Breast epithelium (tissue), 4 donors: Measurements from ENCODE around the gene MARCHF3. TPM values are rescaled to one million over a fixed set of nuclear protein-coding genes. Genes with fewer than 3 reads are reported as not detected.

Source experiments
- DNase-seq, 2 donors: peaks; one replicate each; pipeline ENCODE4 v3.0.0-alpha.2; 2019; ENCODE audit warnings: low spot score in 2 of 2
- H3K27ac ChIP-seq, 2 donors: fragments of 200-600 bp; sonication (generic) in 1 of 2; one replicate each; pipeline ENCODE4 v1.5.1; 2016 to 2019; ENCODE audit warnings: mild to moderate bottlenecking in 1 of 2
- H3K27me3 ChIP-seq, 2 donors: fragments of 200-600 bp; sonication (generic) in 1 of 2; one replicate each; pipeline versions ENCODE4 v1.5.1 to v1.6.0; 2017 to 2019; ENCODE audit warnings: control low read depth in 1 of 2, mild to moderate bottlenecking in 1 of 2
- H3K36me3 ChIP-seq: fragments of 200-600 bp; one replicate; pipeline ENCODE4 v1.5.1; 2019
- H3K4me1 ChIP-seq, 2 donors: fragments of 200-600 bp; sonication (generic); one replicate each; pipeline ENCODE4 v1.5.1; 2016 to 2019; ENCODE audit warnings: control low read depth in 1 of 2
- H3K4me3 ChIP-seq, 3 donors: fragments of 200-600 bp; sonication (generic); 1 replicate in 2 of 3; 2 replicates in 1 of 3; pipeline ENCODE4 v1.5.1; 2016 to 2019; ENCODE audit warnings: mild to moderate bottlenecking in 3 of 3, moderate library complexity in 2 of 3
- H3K9me3 ChIP-seq, 2 donors: fragments of 200-600 bp; sonication (generic) in 1 of 2; one replicate each; pipeline ENCODE4 v1.5.1; 2016 to 2019; ENCODE audit warnings: control low read depth in 1 of 2
- CTCF ChIP-seq, 3 donors: fragments of 450-650 bp; IDR thresholded peaks; one replicate each; pipeline ENCODE4 v1.5.1; 2016 to 2017; ENCODE audit warnings: antibody characterized with exemption in 3 of 3, mild to moderate bottlenecking in 3 of 3, moderate library complexity in 3 of 3
- POLR2A ChIP-seq: fragments of 450-650 bp; IDR thresholded peaks from one replicate; pipeline ENCODE4 v1.6.1; 2016; ENCODE audit warnings: antibody characterized with exemption, mild to moderate bottlenecking, moderate library complexity
- POLR2AphosphoS5 ChIP-seq, 3 donors: sonication (generic); formaldehyde crosslinking; IDR thresholded peaks; one replicate each; pipeline ENCODE4 v1.6.1; 2017; ENCODE audit warnings: antibody characterized with exemption in 3 of 3
- intact Hi-C: fragments of 100-400 bp; cut with DNase I; formaldehyde crosslinking; loops from one replicate; pipeline ENCODE4 v1.15.1; 2023; ENCODE audit warnings: low total_unique reads
- total RNA-seq, 3 donors: library from RNA; depleted of rRNA; stranded (reverse); fragments of >200 nt; gene quantifications; one replicate each; pipeline ENCODE4 v1.1.0, GENCODE V29; 2016

The MARCHF3 gene
- total RNA-seq, 3 donors from 2014 or later: 7.5 to 16.1 (median 11.6) TPM

- H3K36me3 ChIP-seq: no peaks in the 10 kb centered on the region
- TF ChIP-seq POLR2A (no peak), CTCF (IDR thresholded peaks at IDR 0.05) (no peak), POLR2AphosphoS5 (IDR thresholded peaks at IDR 0.05) (no peak)
- intact Hi-C loops: no loop called here
- no peak overlapping the region for H3K27ac ChIP-seq
- H3K4me3 ChIP-seq: no peak overlapping the region
- H3K4me1 ChIP-seq: no peaks in the 10 kb centered on the region
- no peak for DNase-seq
- no peaks in the 10 kb centered on the region for H3K9me3 ChIP-seq
- no peaks in the 10 kb centered on the region for H3K27me3 ChIP-seq
These were observed 58.1 kb downstream of the MARCHF3 start for GRCh38 chr5:126972062-126972895.

DNA sequence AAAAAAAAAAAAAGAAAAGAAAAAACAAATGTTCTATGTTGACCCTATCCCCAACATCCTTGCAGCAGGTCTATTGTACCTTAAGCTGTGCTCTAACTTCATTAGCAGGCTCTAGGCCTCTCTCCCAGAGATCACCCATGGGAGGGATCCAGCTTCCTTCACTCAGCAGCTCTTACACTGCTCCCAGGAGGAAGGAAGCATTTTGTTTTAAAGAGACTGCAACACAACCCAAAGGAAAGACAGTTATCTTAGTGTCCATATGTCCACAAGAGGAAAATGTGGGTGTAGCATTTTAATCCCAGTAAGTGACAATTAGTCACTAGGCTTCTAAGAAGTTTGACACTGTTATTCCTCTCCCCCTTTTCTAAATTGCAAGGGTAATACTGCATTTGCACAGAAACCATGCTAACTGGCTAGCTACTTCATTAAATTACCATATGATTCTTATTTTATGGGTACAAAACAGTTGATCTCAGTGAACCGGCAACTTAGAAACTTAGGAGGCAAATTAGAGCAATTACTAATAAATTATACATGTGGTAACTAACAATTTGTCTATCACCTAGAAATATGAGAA is 58.8 kb downstream of the MARCHF3 start:
- Histone ChIP-seq H3K4me1 (no peaks in the 10 kb centered on the region), H3K27me3 (no peaks in the 10 kb centered on the region), H3K36me3 (no peaks in the 10 kb centered on the region), H3K27ac (no peak overlapping the region), H3K4me3 (no peak overlapping the region), H3K9me3 (no peaks in the 10 kb centered on the region)
- intact Hi-C loops: no loop called here
- DNase-seq: no peak
- TF ChIP-seq CTCF (IDR thresholded peaks at IDR 0.05) (no peak), POLR2A (no peak), POLR2AphosphoS5 (IDR thresholded peaks at IDR 0.05) (no peak)

GRCh38 chr5:126970517-126971017 is 59.8 kb downstream of the MARCHF3 start:
- Histone ChIP-seq H3K4me3 (no peak overlapping the region), H3K4me1 (no peaks in the 10 kb centered on the region), H3K27me3 (no peaks in the 10 kb centered on the region), H3K9me3 (no peaks in the 10 kb centered on the region), H3K27ac (no peak overlapping the region), H3K36me3 (no peaks in the 10 kb centered on the region)
- intact Hi-C loops: no loop called here
- DNase-seq: no peak
- TF ChIP-seq POLR2A (no peak), CTCF (IDR thresholded peaks at IDR 0.05) (no peak), POLR2AphosphoS5 (IDR thresholded peaks at IDR 0.05) (no peak)

DNA sequence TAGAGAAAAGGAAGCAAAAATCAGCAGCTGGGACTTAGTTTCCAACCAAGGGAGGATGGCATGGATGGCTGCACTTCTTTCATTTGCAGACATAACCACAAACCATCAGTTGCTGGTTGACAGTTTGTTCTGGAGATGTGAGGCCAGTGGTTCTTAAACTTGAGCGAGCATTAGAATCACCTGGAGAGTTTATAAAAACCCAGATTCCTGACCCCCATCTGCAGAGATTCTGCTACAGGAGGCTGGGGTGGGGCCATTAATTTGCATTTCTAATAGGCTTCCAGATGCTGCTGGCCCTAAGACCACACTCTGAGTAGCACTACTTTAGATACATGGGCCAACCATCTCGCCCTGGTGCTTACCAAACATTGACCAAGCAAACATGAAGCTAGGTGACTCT is 60.8 kb downstream of the MARCHF3 start:
- Histone ChIP-seq H3K27ac (no peak overlapping the region), H3K4me1 (no peaks in the 10 kb centered on the region), H3K9me3 (no peaks in the 10 kb centered on the region), H3K27me3 (no peaks in the 10 kb centered on the region), H3K36me3 (no peaks in the 10 kb centered on the region), H3K4me3 (no peak overlapping the region)
- DNase-seq: no peak
- TF ChIP-seq POLR2A (no peak), CTCF (IDR thresholded peaks at IDR 0.05) (no peak), POLR2AphosphoS5 (IDR thresholded peaks at IDR 0.05) (no peak)
- intact Hi-C loops: no loop called here

DNA sequence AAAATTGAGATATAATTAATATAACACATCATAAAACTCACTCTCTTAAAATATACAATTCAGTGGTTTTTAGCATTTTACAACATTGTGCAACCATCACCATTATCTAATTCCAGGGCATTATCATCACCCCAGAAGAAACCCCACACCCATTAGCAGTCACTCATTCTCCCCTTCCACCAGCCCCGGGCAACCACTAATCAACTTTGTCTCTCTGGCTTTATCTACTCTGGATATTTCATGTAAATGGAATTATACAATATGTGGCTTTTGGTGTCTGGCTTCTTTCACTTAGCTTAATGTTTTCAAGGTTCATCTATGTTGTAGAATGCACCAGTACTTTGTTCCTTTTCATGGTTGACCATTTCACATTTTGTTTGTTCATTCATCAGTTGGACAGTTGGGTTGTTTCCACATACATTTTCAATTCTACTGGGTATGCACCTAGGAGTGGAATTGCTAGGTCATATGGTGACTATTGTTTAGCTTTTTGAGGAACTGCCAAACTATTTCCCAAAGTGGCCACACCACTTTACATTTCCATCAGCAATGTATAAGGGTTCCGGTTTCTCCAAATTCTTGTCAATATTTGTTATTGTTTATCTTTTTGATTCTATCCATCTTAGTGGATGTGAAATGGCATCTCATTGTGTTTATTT is 62.4 kb downstream of the MARCHF3 start:
- H3K4me1 ChIP-seq: no peaks in the 10 kb centered on the region
- no peak overlapping the region for H3K4me3 ChIP-seq
- H3K9me3 ChIP-seq: no peaks in the 10 kb centered on the region
- TF ChIP-seq CTCF (IDR thresholded peaks at IDR 0.05) (no peak), POLR2A (no peak), POLR2AphosphoS5 (IDR thresholded peaks at IDR 0.05) (no peak)
- H3K27ac ChIP-seq: no peak overlapping the region
- intact Hi-C loops: no loop called here
- H3K36me3 ChIP-seq: no peaks in the 10 kb centered on the region
- H3K27me3 ChIP-seq: no peaks in the 10 kb centered on the region
- DNase-seq: no peak
